Activated T-cell treated with anti-CD3 and anti-CD28 coated beads, Interleukin-2, amount 50 U/mL, for 48 hours (primary cell): ENCODE data around the gene HEATR9.
"Not testable (repeated sequence)": the region's sequence is repeated elsewhere in the genome, so short reads cannot be mapped to it uniquely, and the experiment has no call there.

Source experiments
- DNase-seq, 2 experiments: peaks; one replicate each; pipeline ENCODE4 v3.0.0-alpha.2; 2020

Gene HEATR9

DNA sequence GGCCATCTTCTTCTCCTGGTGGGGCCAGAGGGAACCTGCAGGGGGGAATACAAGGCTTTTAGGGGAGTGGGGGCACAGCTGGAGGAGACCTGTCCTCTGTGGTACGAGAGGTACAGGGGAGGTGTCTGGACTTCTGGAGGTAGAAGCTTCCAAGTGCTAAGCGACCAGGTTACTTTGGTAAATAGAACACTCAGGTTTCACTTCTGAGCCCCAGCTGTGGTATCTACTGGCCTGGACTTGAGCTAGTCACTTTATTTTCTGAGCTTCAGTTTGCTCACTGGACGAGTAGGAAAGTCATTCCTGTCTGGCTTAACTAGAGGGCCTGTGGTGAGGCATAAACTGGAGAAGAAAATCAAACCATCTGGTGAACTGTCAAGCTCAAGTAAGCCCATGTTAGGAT, at the start of gene HEATR9:
HEATR9 (minus strand) TSS at position 155 of the 400 bp plus-strand sequence; CDS start at position 6, 149 bp downstream.
- no peak for DNase-seq

DNA sequence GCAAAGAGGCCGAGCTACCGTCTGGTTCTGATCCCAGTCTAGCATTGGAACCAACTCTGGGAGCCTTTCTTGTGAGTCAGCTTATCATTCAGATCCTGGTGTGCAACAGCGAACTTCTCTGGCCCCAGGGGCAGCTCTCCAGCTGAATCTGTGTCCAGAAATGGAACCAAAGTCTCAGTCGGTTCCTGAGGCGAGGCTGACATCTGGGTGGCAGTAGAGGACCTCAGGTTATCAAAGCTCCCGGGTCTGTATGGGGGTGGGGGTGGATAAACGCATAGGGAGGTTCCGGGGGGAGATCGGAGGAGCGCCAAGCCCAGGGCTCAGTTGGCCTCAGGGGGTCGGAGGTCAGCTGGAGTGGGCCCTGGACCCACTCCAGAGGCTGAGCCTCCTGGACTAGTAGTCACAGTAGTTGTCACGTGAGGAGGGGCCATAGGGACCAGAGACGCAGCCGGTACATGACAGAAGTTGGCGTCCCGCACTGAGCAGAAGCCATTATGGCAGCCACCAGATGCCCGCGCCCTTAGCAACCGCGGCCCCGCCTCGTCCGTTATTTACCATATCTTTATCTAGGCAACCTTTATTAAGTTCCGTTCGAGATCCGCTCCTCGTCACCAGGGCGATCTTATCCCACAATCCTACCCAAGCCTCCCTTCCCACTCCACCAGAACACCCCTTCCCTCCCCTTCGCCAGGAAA, 49.0 kb upstream of the HEATR9 start:
- DNase-seq = no peak

GRCh38 chr17:35915153-35915964, 46.7 kb upstream of the HEATR9 start:
- no peak for DNase-seq

DNA sequence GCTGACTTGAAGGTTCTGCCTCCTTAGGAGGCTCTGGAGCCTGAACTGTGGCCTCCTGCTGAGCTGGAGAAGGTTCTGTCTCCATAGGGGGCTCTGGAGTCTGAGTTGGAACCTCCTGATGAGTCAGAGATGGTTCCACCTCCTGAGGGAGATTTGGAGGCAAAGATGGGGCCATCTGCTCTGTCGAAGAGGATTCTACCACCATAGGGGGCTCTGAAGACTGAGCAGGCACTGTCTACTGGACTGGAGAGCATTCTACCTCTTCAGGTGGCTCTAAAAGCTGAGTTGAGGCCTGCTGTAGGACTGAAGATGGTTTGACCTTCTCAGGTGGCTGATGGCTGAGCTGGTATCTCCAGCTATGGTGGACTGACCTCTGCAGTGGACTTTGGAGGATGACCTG, 45.7 kb upstream of the HEATR9 start:
- DNase-seq = no peak

- DNase-seq = no peak
Measured at GRCh38 chr17:35913609-35914008, 44.9 kb upstream of the HEATR9 start.

DNA sequence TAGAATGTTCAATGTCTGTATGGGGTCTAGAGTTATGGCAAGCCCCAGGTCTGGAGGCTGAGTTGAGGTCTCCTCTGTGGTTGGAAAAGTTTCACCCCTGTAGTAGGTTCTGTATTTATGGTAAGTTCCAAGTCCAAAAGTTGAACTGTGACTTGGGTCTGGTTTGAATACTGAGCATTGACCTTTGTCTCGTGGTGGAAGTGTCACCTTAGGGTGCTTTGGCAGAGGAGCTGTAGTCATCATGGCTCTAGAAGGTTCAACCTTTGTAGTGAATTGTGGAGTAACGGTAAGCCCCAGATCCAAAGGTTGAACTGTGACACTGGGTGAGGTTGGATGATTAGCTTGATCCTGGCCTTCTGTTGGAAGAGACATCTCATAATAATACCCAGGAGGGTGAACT, 44.3 kb upstream of the HEATR9 start:
- no peak for DNase-seq

- no peak for DNase-seq
Measured at GRCh38 chr17:35912339-35912912, 43.7 kb upstream of the HEATR9 start.

DNA sequence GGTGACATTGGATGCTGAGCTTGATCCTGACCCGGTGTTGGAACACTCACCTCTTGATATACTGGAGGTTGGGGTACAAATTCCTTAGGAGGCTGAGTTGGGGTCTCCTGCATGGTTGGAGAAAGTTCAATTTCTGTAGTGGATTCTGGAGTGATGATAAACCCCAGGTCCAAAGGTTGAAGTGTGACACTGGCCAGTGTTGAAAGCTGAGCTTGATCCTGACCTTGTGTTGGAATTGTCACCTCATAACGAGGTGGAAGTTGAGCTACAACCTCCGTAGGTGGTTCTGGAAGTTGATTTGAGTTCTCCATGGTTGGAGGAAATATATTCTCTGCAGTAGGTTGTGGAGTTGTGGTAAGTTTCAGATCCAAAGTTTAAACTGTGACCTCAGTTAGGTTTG, 40.7 kb upstream of the HEATR9 start:
- no peak for DNase-seq

DNA sequence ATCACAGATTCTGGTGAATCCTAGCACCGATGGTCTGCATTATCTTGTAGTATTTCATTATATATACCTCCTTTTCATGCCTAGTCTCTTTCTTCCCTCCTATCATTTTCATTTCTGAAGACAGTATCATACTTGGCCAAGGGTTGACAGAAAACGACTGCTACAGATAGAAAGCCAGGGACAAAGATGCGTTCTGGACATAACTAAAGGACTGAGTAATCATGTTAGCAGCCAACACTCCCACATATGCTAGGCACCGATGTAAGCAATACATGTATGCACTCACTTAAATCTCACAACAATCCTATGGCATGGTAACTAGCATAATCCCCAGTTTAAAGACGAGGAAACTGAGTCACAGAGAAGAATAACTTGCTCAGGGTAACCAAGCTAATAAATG, 39.0 kb upstream of the HEATR9 start:
- DNase-seq = no peak

- no peak for DNase-seq
Measured at GRCh38 chr17:35906926-35907637, 38.4 kb upstream of the HEATR9 start.

DNA sequence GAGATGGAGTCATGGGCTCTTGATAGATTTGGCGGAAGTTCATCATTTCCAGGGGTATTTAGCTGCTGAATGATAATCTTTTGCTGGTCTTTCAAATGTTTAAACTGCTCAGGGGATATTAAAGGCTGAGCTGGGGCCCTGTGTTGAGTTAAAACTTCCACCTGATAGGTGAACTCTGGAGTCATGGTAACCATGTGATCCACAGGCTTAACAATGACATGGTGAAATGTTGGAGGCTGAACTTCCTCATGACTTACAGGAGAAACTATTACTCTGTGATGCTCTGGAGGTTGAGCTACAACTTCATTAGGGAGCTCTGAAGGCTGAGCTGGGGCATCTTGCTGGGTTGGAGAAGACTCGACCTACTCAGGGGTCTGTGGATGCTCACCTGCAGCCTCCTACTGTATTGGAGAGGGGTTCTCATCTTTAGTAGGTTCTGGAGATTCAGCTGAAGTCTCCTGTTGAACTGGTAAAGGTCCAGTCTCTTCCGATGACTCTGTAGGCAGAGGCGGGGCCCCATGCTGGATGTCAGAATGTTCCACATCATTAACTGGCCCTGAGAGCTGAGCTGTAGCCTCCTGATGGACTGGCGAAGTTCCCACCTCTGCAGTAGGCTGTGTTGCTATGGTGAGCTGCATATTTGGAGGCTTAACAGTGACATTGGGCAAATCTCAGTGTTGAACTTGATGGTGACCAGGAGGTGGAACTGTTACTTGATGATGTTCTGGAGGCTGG, 37.7 kb upstream of the HEATR9 start:
- no peak for DNase-seq

DNA sequence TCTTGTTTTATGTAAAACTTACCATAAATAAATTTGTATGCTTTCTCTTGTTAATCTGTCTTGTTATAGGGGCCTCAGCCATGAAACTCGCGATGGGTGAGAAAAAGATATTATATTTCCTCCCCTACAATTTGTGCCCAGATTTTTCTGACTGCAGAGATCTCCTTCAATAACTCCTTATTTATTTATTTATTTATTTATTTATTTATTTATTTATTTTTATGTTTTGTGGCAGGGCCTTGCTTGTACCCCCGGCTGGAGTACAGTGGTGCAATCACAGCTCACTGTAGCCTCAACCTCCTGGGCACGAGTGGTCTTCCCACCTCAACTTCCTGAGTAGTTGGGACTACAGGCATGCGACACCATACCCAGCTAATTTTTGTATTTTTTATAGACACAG, 34.8 kb upstream of the HEATR9 start:
- no peak for DNase-seq

DNA sequence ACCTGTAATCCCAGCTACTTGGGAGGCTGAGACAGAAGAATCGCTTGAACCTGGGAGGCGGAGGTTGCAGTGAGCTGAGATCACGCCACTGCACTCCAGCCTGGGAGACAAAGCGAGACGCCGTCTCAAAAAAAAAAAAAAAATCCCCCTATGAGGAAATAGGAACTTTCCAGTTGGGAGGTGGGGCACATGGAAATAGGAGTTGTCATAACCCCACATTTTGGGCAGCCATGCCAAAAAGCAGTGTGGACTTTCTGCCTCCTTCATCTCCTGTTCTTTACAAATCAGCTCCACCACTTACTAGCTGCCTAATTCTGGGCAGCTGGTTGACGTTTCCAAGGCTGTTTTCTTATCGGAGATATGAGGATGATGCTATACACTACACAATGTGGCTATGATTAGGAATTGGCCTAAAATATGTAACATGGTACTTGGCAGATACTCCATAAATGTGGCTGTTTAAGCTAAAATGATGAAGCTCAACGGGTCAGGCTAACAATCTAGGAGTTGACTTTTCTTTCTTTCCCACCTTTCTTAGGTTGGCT, 33.0 kb upstream of the HEATR9 start:
- DNase-seq = no peak

- no peak for DNase-seq
Measured at GRCh38 chr17:35900708-35901480, 32.2 kb upstream of the HEATR9 start.

- no peak for DNase-seq
Measured at GRCh38 chr17:35900280-35900679, 31.6 kb upstream of the HEATR9 start.

DNA sequence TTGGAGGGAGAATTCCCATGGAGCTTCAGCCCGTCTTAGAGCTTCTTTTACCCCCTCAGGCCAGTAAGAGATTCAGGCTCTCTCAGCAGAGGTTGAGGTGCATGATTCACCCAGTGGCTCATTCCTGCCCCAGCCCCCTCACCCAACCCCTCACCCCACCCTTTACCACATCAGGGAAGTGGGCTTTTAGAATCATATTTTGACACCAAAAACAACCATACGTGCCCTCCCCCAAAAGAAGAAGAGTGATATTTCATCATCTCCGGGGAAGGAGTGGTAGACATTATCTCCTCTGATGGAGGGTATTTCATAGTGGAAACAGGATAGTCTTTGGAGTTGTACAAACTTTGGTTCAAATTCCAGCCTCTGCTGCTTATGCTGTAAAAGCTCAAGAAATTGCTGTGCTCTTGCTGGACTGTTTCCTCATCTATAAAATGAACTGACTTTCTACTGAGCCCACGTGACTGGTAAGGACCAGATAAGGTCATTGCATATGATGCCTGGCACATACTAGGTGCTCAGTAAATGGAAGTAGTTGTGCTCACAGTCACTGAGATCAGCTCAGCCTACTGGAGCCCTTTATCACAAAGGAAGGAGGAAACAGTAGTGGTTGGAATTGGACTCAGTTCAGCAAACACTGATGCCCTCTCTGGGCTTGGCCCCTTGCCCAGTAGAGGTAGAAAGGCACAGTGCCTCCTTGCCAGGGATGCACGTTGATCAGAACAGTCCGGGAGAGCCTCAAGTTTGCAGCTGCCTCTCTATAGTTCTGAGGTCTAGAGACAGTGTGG, 29.8 kb upstream of the HEATR9 start:
- peak; percentile 59 to 67 for DNase-seq

GRCh38 chr17:35897772-35898171, 29.1 kb upstream of the HEATR9 start:
- DNase-seq = not testable (repeated sequence)

DNA sequence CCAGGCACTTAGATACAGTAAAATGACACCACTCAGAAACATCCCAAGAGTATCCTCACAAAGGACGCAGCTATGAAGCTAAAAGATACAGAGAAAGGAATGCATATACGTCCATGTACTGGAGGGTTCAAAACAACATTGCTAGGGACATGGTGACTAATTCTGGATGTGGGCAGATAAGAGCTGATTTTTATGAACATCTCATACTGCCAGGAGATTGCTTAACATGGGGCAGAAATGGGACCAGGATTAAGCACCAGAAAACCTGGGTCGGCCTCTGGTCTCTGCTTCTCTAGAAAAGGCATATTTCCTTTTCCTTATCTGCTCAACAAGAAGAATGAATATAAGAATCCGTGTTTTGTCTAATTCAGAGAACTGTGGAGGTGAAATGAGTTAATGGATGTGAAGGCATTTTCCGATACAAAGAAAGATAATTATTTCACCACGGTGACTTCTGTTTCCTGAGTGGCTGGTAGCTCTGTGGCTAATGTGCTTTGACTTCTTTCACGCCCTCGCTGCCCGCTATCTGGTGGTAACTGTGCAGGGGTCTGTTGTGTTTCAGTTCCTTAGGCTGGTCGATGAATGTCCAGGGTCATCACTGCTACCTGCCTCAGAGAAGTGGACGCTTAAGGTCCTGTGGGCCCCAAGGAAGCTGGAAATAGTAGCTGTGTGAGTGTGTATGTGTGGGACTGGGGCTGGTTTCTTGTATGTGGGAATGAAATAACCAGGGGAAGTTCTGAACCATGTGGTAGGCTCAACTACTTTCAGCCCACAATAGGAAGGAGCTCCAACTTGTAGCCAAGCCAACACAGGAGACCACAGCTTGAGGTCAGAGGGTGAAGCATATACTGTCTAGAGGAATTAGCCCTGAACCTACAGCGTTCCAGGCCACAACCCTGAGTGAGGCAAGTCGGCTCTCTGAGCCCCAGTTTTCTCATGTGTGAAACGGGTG, 27.2 kb upstream of the HEATR9 start:
- peak; percentile 58 to 60 for DNase-seq

DNA sequence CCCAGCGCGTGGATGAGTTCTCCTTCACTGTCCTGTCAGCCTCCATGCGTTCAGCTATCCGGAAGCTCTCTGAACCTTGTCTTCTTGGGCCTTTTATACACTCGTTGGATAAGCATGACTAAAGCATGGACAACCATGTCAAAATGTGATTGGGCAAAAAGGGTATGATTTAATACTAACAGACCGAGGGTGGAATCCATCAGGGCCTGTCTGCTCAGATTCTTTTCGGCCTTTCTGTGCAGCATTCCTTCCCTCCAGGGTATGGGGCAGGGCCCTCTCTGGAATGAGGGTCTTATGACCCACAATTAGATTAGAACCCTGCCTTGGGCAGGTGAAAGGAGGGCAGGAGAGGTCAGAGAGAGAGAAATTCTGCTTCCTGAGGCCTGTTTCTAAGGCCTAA, 25.5 kb upstream of the HEATR9 start:
- no peak for DNase-seq
